GM21723 (cell line): Measurements from ENCODE around the gene MSN.
A peak's percentile ranks its signal among the peaks of the same experiment; 100 is the strongest.
"Not testable (repeated sequence)": the region's sequence is repeated elsewhere in the genome, so short reads cannot be mapped to it uniquely, and the experiment has no call there.

Experiments used
- ATAC-seq: cut with Tn5 transposase; IDR thresholded peaks from one replicate; pipeline ENCODE4 v1.9.1; 2021; ENCODE audit warnings: mild to moderate bottlenecking, moderate library complexity; ENCODE audit not compliant: unreplicated experiment

Gene MSN

DNA sequence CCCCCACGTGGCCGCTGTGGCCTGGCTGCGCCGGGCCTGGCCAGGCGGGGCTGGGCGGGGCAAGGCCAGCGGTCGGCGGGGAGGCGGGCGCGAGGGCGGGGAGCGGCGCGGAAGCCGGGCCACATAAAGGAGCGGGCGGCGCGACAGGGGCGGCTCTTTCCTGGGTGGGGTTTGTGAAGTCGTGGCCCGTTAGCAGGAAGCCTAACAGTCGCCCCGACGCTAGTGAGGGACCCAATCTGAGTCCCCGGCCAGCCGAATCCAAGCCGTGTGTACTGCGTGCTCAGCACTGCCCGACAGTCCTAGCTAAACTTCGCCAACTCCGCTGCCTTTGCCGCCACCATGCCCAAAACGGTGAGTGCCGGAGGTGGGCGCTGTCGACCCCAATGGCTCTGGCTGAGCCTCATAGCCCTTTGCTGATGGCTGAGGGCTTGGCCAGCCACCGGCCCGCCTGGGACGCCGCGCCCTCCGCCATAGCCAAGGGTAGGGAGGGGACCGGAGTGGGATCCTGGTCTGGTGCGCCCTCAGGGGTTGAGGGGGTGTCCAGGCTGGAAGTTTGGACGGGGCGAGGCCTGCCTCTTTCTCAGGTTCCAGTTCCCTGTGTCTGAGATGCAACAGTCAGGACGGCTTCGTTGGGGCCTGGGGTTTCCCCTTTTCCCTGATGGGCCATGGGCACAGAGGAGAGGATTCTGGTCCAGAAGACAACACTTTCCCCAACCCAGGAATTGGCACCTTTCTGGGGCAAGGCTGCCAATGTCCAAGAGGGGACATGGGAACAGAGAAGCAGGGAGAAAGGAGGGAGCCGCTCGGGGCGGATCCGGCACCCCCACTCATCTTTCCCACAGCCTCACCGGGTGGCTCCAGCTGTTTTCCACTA, at the start of gene MSN:
TSS of gene MSN (plus strand) at position 152 of the 874 bp plus-strand sequence. CDS start at position 340, 188 bp downstream.
- peak; percentile 76 for ATAC-seq

DNA sequence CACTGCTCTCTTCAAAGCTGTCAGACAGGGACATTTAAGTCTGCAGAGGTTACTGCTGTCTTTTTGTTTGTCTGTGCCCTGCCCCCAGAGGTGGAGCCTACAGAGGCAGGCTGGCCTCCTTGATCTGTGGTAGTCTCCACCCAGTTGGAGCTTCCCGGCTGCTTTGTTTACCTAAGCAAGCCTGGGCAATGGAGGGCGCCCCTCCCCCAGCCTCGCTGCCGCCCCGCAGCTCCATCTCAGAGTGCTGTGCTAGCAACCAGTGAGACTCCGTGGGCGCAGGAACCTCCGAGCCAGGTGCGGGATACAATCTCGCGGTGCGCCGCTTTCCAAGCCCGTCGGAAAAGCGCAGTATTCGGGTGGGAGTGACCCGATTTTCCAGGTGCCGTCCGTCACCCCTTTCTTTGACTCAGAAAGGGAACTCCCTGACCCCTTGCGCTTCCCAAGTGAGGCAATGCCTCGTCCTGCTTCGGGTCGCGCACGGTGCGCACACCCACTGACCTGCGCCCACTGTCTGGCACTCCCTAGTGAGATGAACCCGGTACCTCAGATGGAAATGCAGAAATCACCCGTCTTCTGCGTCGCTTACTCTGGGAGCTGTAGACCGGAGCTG, 47.3 kb upstream of the MSN start:
- ATAC-seq: not testable (repeated sequence)

DNA sequence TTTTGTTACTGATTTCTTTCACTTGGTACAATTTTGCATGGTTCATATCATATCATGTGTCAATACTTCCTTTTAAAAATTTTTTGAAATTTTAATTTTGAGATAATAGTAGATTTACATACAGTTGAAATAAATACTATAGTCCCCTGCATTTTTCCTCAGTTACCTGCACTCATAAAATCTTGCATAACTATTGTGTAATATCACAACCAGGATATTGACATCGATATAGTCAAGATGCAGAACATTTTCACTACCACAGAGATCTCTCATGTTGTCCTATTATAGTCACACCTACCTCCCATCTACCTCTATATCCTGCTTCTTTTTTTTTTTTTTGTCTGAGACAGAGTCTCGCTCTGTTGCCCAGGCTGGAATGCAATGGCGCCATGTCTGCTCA, 36.7 kb upstream of the MSN start:
- no peak for ATAC-seq

DNA sequence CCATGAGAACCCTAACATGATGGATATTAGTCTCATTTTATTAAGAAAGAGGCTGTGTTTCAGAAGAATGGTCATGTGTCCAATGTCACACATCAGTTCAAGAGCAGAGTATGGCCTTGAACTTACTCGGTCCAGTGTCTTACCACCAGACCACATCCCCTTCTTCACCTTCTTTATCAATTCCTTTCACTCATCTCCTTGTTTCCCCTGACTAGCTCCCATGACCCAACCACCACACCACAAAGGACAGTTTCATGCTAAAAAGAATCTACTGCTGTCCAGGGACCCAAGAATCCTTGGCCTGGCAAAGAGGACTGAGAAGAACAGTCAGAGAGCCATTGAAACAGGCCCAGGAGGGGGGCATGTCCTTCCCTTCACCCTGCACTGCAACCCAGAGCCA, 33.6 kb upstream of the MSN start:
- no peak for ATAC-seq

DNA sequence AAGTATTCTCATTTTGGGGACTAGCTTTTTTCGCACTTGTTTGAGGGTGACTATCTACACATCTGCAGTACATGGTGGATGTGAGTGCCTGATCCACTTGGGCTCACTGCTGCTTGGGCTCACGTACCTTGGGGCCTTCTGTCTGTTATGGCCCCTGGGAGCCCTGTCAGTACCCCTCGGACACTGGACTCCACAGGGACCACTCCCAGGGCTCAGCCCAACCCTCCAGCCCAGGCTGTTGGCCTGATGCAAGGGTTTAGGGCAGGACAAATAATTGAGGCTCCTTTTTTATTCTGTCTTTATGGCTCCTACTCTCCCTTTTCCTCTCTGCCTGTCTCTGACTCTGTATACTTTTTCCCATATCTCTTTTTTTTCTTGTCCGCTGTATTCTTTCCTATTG, 32.7 kb upstream of the MSN start:
- no peak for ATAC-seq

DNA sequence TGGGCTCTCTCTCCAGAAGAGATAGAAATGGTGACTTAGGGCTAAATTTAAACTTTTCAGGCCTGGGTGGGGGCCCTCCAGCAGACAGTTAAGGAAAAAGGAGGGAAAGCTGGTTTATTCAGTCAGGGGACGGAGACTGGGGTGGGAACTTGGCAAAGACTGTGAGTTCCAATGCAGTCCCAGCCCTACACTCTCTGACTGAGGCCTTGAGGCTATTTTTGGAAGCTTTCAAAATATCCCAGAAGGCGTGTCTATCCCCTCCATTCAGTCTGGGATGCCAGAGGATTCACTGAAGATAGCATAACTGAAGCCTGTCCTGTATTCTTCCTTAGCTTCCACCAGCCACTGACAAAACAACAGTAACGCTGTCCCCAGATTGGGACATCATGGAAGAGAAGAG, 32.1 kb upstream of the MSN start:
- ATAC-seq: no peak

DNA sequence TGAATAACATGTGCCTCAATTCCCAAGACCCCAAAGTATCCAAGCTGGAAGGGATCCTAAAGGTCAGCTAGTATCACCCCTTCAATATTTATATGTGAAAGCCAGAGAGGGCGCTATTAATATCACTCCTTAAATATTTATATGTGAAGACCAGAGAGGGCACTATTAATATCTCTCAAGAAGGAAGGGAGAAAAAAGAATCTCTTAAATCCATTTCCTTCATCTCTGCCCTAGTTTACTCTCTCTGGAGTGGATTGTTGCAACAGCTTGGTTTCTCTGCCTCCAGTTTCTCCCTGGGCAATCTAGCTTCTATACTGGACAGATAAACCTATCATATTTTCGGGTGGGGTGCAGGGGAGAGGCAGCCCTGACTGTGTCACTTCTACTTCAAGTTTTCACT, 31.6 kb upstream of the MSN start:
- ATAC-seq: no peak

DNA sequence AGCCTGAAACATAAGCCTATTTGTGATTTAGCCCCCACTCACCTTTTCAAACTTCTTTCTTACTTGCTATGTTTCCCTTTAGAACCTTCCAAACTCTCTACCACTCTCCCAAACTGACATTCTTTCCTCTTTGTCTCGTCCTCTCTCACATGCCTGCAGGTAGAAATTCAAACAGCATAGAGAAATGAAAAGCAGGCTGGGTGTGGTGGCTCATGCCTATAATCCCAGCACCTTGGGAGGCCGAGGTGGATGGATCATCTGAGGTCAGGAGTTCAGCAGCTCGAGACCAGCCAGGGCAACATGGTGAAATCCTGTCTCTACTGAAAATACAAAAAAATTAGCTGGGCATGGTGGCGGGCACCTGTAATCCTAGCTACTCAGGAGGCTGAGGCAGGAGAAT, 31.2 kb upstream of the MSN start:
- not testable (repeated sequence) for ATAC-seq

DNA sequence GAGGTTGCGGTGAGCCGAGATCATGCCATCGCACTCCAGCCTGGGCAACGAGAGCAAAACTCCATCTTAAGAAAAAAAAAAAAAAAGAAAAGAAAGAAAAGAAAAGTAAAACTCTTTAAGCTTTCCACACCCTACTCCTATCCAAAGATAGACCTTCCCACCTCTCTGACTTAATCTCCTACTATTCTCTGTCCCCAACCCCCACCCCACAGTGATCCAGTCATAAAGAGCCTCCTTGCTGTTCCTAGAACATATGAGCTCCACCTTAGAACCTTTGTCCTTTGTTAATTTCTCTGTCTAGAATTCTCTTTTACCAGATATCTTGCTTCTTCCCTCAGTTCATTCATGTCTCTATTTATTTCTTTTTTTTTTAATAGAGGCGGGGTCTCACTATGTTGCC, 30.1 kb upstream of the MSN start:
- ATAC-seq: no peak

DNA sequence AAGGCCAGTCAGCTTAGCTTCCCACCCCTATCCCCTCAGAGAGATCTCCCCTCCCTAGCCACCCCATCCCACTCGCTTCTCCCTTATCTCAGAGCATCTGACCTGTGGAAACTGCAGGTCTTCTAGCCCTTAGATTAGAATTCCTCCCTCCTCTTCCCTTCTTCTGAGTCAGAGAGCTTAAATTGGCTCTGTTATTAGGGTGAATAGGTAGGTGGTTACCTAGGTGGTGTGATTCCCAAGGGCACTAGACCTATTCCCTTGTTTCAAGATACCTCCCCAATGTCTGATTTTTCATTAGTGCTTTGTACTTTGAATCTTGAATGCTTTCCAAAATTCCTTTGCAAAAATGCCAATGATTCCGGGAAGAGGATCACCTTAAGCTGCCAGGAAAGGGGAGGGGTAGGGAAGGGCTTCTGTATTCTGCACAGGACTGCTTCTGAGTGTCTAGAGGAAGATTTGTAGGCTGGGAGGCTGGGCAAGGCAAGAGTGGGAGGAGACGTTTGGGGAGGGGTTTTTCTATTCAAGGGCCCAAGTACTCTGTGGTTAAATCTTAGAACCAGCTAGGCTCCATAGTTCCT, 24.5 kb upstream of the MSN start:
- ATAC-seq: no peak

DNA sequence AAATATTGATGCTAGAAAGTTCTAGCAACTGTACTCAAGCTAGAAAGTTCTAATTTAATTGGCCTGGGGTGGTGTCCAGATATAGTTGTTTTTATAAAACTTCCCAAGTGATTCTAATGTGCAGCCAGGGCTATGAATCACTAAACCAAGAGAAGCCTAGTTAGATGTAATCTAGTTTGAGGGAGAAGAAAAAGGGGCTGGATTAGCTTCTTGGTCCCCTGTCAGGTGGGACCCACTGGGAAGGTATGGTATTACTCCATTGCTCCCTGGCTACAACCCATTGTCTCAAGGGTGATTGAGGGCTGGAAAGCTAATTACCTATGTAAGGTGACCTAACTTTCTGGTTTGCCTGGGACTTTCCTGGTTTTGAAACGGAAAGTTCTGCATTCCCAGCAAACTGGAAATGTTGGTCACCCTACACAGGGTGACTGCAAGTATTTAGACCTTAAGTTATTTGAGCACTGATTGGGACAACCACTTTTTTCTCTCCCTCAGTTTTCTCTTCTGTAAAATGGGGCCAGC, 23.9 kb upstream of the MSN start:
- no peak for ATAC-seq

DNA sequence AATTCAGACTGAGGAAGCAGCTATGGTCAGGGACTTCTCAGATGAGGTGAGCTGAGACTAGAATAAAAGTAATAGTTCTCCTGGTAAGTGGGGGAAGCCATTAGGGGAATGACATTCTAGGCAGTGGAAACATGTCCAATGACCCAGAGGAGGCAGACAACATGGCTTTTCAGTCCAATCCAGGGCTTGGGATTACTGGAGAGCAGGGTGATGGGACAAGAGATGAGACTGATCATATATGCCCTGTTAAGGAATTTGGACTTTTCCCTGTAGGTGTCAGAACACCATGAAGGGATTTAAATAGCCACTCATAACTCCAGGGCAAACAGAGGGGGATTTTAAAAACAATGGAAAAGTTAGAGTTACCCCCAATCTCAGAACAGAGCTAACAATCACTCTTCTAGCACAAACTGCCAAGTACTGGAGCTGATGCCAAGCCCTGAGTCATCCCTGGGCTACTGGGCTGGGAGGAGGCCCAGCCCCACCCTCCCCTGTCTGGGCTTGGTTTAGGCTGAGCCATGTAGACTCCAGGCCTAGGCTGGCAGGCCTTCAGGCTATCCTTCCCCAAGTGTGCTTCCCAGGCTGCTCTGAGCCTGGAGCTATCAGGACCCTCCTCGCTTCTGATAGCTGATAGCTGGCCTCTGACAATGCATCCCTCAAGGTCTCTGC, 22.7 kb upstream of the MSN start:
- ATAC-seq: no peak

DNA sequence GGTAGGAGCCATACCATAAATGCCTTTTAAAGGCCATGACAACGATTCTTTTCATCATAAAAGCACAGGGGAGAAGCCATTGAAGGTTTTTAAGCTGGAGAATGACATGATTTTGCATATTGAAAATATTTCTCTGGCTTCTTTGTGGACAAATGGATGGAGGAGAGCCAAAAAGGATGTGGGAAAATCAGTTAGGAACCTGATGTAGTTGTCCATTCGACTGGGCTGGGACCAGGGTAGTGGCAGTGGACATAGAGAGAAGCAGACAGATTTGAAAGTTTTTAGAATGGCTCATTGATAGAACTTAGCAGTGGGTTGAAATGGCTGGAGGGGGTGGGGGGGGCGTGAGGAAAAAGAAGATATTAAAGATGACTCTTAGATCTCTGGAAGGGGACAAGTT, 19.7 kb upstream of the MSN start:
- ATAC-seq: no peak

DNA sequence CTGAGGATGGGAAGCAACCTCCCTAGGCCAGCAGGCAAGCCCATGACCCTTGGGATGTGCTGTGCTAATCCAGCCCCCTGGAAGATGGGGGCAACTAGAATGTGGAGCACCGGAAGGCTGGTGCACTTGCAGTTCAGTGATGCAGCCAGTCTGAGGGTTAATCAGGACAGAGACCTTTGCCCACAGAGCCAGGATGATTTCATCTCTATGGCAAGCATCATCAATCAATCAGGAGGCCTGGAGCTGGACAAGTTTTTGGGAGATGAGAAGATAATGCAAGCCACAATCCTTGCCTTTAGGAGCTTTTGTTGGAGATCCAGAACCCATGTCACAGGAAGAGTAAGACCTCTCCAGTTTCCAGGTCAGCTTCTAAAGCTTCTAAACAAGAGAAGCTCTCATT, 15.4 kb upstream of the MSN start:
- ATAC-seq: no peak

DNA sequence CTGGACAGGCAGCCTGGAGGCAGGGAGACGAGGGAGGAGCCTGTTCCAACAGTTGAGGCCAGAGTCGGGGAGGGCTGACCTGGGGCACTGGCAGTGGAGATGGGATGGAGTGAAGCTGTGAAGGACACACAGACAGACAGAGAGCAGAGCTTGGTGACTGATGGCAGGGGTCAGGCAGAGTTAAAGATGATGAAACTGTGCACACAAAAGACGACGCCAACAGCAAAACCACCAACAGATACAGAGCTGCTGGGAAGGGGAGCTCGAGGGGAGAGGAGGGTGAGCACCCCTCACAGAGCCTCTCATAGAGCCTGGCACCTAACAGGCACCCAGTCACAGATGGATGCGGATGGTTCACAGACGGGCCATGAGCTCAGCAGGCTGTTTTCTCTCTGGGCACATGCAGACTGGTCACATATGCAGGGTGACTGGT, 10.4 kb upstream of the MSN start:
- ATAC-seq: not testable (repeated sequence)

DNA sequence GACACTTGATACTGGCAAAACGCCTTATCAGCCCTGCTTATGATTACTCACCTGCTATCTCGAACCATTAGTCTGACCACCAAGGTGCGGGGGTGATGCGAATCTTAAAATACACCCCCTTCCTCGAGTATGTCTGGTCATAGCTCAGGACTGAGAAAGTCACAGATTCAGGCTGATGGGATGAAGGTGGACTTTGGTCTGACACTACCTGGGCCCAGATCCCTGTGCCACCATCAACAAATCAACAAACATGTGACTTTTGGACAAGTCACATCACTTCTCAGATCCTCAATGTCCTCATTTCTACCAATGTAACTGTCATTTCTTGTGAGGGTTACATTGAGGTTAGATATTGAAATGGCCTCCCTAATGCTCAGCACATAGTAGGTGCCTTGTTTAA, 9.8 kb upstream of the MSN start:
- no peak for ATAC-seq

DNA sequence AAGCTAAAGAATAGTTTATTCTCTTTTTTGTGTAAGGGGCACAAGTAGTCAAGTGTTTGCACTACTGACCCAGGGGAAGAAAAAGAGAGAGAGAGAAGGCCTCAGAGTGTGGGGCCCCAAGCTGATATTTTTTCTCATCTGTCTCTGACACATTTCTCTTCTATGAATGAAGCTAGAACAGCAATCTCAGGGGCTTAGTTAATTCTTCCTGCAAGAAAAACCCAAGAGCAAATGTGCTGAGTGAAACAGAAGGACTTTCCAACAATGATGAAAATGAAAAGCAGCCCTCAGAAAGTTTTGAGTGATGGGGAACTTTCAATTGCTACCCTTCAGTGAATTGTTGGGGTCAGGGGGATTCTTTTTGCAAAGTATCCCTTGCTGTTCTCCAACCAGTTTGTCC, 9.2 kb upstream of the MSN start:
- ATAC-seq: no peak

DNA sequence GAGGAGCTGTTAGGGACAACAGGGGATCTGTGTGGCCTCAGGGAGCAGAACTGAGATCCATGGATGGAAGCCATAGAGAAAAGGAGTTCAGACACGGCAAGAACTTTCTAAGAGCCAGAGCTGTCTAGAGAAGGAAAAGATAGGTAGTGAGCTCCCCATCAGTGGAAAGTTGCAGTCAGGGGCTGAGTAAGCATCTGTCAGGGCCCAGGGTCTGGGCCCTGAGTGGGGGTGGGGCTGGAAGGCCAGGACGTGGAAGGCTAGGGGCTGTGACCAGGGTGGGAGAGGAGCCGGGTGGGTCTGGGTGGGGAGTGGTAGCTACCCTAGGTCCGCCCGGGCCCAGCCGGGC, 324 bp upstream of the MSN start:
- peak; percentile 26 for ATAC-seq

DNA sequence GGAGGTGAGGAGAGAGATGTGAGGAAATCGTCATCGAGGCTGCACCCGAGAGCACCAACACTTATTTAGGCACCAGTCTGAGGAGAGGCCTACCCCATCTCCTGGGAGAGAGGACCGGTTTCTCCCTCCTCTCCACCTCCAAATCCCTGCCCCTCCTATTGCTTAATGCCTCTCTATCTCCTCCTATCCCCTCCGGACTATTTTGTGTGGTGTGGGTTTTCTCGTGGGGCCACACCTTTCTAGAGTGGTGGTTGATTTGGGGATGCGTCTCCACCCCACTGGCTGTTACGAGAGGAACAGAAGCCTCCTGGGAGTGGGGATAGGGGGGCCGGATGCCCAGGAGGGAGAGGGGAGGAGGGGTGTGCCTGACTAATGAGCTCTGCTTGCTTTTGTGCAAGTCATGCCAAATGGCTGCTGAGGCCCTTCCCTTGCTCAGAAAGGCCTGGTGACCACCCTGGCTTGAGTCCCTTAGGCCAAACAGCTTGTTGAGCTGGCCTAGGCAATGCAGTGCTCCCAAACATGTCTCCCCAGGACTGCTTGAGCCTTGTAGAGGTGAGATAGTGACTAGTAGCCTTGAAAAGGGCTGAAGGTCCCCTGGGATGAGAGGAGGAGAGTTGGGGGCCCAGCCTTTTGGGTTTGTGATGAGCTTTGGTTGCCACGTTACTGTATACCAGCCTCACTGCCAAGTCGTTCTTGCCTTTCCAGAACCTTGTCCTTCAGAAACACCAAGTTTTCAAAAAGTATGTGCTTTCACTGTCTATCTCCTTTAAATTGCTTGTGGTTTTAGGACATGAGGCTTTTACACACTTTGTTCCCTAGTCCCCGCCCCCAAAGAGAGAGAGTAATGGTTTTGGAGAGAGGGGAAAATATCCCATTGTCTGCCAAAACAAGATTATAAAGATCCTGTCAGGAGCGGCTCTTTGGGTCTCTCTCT, 1.2 kb downstream of the MSN start:
- peak; percentile 45 for ATAC-seq

DNA sequence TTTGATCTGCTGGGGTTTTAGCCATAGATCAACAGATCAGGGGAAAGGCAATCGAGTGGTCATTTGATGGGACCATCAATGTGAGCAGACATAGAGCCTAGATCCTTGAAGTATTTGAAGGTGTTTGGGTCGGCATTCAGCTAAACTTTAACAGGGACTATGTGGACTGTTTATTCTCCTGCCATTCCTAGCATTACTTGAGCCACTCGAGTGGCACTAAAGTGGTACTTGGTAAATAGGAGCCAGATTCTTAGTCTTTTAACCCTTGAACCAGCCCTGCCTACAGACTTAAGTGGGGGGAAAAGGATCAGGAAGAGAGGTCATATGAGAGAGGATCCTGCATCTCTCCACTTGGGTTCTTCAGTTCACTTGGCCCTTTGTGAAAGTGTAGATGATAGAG, 3.8 kb downstream of the MSN start:
- ATAC-seq: no peak
